MM.1S (cell line): Measurements from ENCODE around the gene CACNG4.

ENCODE experiments used
- DNase-seq: peaks from one replicate; pipeline ENCODE4 v3.0.0-alpha.2; 2015
- H2AFZ ChIP-seq: fragments of 300-600 bp; sonication (generic); 2 replicates; pipeline ENCODE4 v1.6.0; 2016; ENCODE audit warnings: antibody characterized with exemption, low read length
- H3F3A ChIP-seq: fragments of 300-600 bp; sonication (generic); 2 replicates; pipeline ENCODE4 v1.6.1; 2016; ENCODE audit warnings: mild to moderate bottlenecking, antibody characterized with exemption, low read length, moderate library complexity, mixed read lengths; ENCODE audit not compliant: insufficient read depth
- H3K27ac ChIP-seq: fragments of 300-600 bp; sonication (generic); 2 replicates; pipeline ENCODE4 v1.5.1; 2016; ENCODE audit warnings: mild to moderate bottlenecking, low read length
- H3K27me3 ChIP-seq: fragments of 300-600 bp; sonication (generic); replicated peaks from 2 replicates; pipeline ENCODE4 v1.6.0; 2016; ENCODE audit warnings: low read length; ENCODE audit not compliant: insufficient read depth
- H3K36me3 ChIP-seq: fragments of 300-600 bp; sonication (generic); replicated peaks from 2 replicates; pipeline ENCODE4 v1.6.1; 2016; ENCODE audit warnings: mild to moderate bottlenecking, low read length, mixed read lengths; ENCODE audit not compliant: insufficient read depth
- H3K4me1 ChIP-seq: fragments of 300-600 bp; sonication (generic); 2 replicates; pipeline ENCODE4 v1.6.1; 2016; ENCODE audit warnings: low read length, mixed read lengths
- H3K4me2 ChIP-seq: fragments of 300-600 bp; sonication (generic); 2 replicates; pipeline ENCODE4 v1.6.0; 2016; ENCODE audit warnings: low read depth, low read length
- H3K4me3 ChIP-seq: fragments of 300-600 bp; sonication (generic); 2 replicates; pipeline ENCODE4 v1.5.1; 2016; ENCODE audit warnings: low read length, mixed read lengths
- H3K79me2 ChIP-seq: fragments of 300-600 bp; sonication (generic); 2 replicates; pipeline ENCODE4 v1.6.1; 2016; ENCODE audit warnings: mixed run types, low read length, mixed read lengths
- H3K9ac ChIP-seq: fragments of 300-600 bp; sonication (generic); 2 replicates; pipeline ENCODE4 v1.6.1; 2016; ENCODE audit warnings: low read length, mixed read lengths
- H3K9me2 ChIP-seq: fragments of 300-600 bp; sonication (generic); replicated peaks from 2 replicates; pipeline ENCODE4 v1.6.1; 2016; ENCODE audit warnings: mild to moderate bottlenecking, low read length, mixed read lengths; ENCODE audit not compliant: insufficient read depth
- H3K9me3 ChIP-seq: fragments of 300-600 bp; sonication (generic); replicated peaks from 2 replicates; pipeline ENCODE4 v1.6.1; 2016; ENCODE audit warnings: mild to moderate bottlenecking, low read length, mixed read lengths; ENCODE audit not compliant: insufficient read depth
- H4K20me1 ChIP-seq: fragments of 300-600 bp; sonication (generic); 2 replicates; pipeline ENCODE4 v1.6.1; 2016; ENCODE audit warnings: mild to moderate bottlenecking, low read length, moderate library complexity, mixed read lengths; ENCODE audit not compliant: insufficient read depth
- EZH2 ChIP-seq: fragments of 300-600 bp; sonication (generic); optimal IDR thresholded peaks from 2 replicates; pipeline ENCODE3; 2017; ENCODE audit warnings: low read depth, mild to moderate bottlenecking, antibody characterized with exemption, low read length, mixed read lengths
- EZH2phosphoT487 ChIP-seq: fragments of 300-600 bp; sonication (generic); IDR thresholded peaks from 2 replicates; pipeline ENCODE4 v1.6.1; 2018; ENCODE audit warnings: antibody characterized with exemption, low read length
- TF ChIP-seq, protein P1 (sequence below): fragments of 300-600 bp; sonication (generic); IDR thresholded peaks from 2 replicates; pipeline ENCODE4 v1.5.1; 2016; ENCODE audit warnings: antibody characterized with exemption, low read length, mixed read lengths

Gene CACNG4

GRCh38 chr17:66934040-66934439, 30.5 kb upstream of the CACNG4 start:
- no peak overlapping the region for H3K9ac ChIP-seq
- H3F3A ChIP-seq = no peaks in the 10 kb centered on the region
- no peaks in the 10 kb centered on the region for H3K9me3 ChIP-seq
- no peak for DNase-seq
- no peaks in the 10 kb centered on the region for H3K27me3 ChIP-seq
- H3K4me3 ChIP-seq = no peak overlapping the region
- no peaks in the 10 kb centered on the region for H3K36me3 ChIP-seq
- no peak overlapping the region for H2AFZ ChIP-seq
- no peaks in the 10 kb centered on the region for H3K4me1 ChIP-seq
- no peak overlapping the region for H3K27ac ChIP-seq
- no peaks in the 10 kb centered on the region for H3K9me2 ChIP-seq
- H4K20me1 ChIP-seq = no peaks in the 10 kb centered on the region
- no peak overlapping the region for H3K4me2 ChIP-seq
- no peaks in the 10 kb centered on the region for H3K79me2 ChIP-seq
- TF ChIP-seq, protein P1, sequence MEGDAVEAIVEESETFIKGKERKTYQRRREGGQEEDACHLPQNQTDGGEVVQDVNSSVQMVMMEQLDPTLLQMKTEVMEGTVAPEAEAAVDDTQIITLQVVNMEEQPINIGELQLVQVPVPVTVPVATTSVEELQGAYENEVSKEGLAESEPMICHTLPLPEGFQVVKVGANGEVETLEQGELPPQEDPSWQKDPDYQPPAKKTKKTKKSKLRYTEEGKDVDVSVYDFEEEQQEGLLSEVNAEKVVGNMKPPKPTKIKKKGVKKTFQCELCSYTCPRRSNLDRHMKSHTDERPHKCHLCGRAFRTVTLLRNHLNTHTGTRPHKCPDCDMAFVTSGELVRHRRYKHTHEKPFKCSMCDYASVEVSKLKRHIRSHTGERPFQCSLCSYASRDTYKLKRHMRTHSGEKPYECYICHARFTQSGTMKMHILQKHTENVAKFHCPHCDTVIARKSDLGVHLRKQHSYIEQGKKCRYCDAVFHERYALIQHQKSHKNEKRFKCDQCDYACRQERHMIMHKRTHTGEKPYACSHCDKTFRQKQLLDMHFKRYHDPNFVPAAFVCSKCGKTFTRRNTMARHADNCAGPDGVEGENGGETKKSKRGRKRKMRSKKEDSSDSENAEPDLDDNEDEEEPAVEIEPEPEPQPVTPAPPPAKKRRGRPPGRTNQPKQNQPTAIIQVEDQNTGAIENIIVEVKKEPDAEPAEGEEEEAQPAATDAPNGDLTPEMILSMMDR = no peak
- TF ChIP-seq EZH2 (no peak), EZH2phosphoT487 (no peak)

DNA sequence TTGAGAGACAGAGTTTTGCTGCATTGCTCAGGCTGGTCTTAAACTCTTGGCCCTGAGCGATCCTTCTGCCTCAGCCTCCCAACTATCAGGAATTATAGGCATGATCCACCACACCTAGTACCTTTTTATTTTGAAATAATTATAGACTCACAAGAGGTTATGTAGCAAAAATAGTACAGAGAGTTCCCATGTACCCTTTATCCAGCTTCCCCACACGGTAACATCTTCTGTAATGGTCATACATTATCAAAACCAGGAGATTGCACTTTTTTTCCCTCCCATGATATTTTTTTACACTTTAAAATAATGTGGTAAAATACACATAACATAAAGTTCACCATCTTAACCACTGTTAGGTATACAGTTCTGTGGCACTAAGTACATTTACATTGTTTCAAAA, 28.8 kb upstream of the CACNG4 start:
- no peaks in the 10 kb centered on the region for H3K9me2 ChIP-seq
- no peaks in the 10 kb centered on the region for H3K9me3 ChIP-seq
- H3K9ac ChIP-seq = no peak overlapping the region
- H3K4me2 ChIP-seq = no peak overlapping the region
- DNase-seq = no peak
- H3K4me1 ChIP-seq = no peaks in the 10 kb centered on the region
- 0 out of 2 replicates have a peak, but pooled peaks cover 5% of the 10 kb centered on the region for H3K27me3 ChIP-seq
- TF ChIP-seq, protein P1 = no peak
- TF ChIP-seq EZH2phosphoT487 (no peak), EZH2 (no peak)
- no peaks in the 10 kb centered on the region for H3F3A ChIP-seq
- no peaks in the 10 kb centered on the region for H4K20me1 ChIP-seq
- H3K36me3 ChIP-seq = no peaks in the 10 kb centered on the region
- no peak overlapping the region for H3K27ac ChIP-seq
- H2AFZ ChIP-seq = no peak overlapping the region
- no peaks in the 10 kb centered on the region for H3K79me2 ChIP-seq
- H3K4me3 ChIP-seq = no peak overlapping the region

DNA sequence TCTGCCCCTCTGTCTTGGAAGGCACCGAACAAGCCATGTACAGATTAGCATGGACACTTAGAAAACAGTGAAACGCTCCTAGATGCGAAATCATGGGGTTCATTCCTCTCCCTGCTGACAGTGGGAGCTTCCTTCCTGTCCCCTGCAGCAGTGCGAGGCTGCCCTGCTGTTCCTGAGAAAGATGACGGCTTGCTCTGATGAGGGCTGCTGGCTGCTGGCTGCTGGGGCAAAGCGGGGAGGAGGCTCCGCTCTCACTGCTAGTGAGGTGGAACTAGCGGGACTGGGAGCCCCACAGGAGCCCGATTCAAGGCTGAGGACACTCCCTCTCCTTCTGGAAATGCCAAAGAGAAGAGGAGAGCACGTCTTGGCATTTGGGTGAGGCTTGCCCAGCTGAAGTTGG, 25.9 kb upstream of the CACNG4 start:
- no peak overlapping the region for H3K9ac ChIP-seq
- H3K27me3 ChIP-seq = peaks cover 9% of the 10 kb centered on the region
- H4K20me1 ChIP-seq = no peaks in the 10 kb centered on the region
- DNase-seq = no peak
- H3K4me2 ChIP-seq = no peak overlapping the region
- TF ChIP-seq, protein P1 = no peak
- TF ChIP-seq EZH2phosphoT487 = no peak
- H3K9me2 ChIP-seq = no peaks in the 10 kb centered on the region
- no peak overlapping the region for H3K4me3 ChIP-seq
- no peaks in the 10 kb centered on the region for H3K79me2 ChIP-seq
- no peaks in the 10 kb centered on the region for H3F3A ChIP-seq
- no peak overlapping the region for H2AFZ ChIP-seq
- no peaks in the 10 kb centered on the region for H3K36me3 ChIP-seq
- H3K27ac ChIP-seq = no peak overlapping the region
- H3K9me3 ChIP-seq = no peaks in the 10 kb centered on the region
- no peaks in the 10 kb centered on the region for H3K4me1 ChIP-seq
